A549 (cell line): ENCODE data around the gene KRT76. TPM values are rescaled to one million over a fixed set of nuclear protein-coding genes. Genes with fewer than 3 reads are reported as not detected.

ENCODE experiments used
- ATAC-seq, 2 experiments: fragments of 200-7000 bp in 1 of 2; fragments of >200 bp in 1 of 2; cut with Nextera tagmentation in 1 of 2; cut with Tn5 transposase in 1 of 2; 3 replicates each; pipeline versions ENCODE4 v1.8.0 to v1.9.1; 2018 to 2020; ENCODE audit warnings: mild to moderate bottlenecking in 1 of 2, moderate library complexity in 1 of 2
- CTCF ChIA-PET: fragments of 300-600 bp; sonication (Branson Sonifier 250); formaldehyde crosslinking; extraction: SDS; loops from one replicate; lab custom pipeline; 2021; ENCODE audit warnings: antibody characterized with exemption, inconsistent platforms; lab: Yijun Ruan, JAX
- POLR2A ChIA-PET: fragments of 350-600 bp; formaldehyde crosslinking; extraction: SDS; loops from one replicate; lab custom pipeline; 2021; ENCODE audit warnings: antibody characterized with exemption, inconsistent platforms; lab: Yijun Ruan, JAX
- DNase-seq, 2 experiments: peaks; one replicate each; pipeline versions ENCODE4 v3.0.0 to v3.0.0-alpha.2; 2011 to 2016; ENCODE audit warnings: low read depth in 1 of 2, low spot score in 1 of 2
- FAIRE-seq: peaks from 2 replicates; lab custom pipeline; 2011; peaks lifted over from hg19 to GRCh38; lab: Jason Lieb, UNC
- H3K27ac ChIP-seq, 2 experiments: fragments of >200 bp; sonication (Bioruptor Twin); formaldehyde crosslinking; 3 replicates each; pipeline ENCODE4 v1.5.1; 2016 to 2017
- H3K4me1 ChIP-seq: fragments of >200 bp; sonication (Bioruptor Twin); formaldehyde crosslinking; 3 replicates; pipeline ENCODE4 v1.6.1; 2016
- H3K4me2 ChIP-seq: fragments of >200 bp; sonication (Bioruptor Twin); formaldehyde crosslinking; 3 replicates; pipeline ENCODE4 v1.6.1; 2016
- H3K4me3 ChIP-seq: fragments of >200 bp; sonication (Bioruptor Twin); formaldehyde crosslinking; 3 replicates; pipeline ENCODE4 v1.5.1; 2016
- H3K9me3 ChIP-seq: fragments of >200 bp; sonication (Bioruptor Twin); formaldehyde crosslinking; 3 replicates; pipeline ENCODE4 v1.6.1; 2016
- ATOH8 ChIP-seq: fragments of 250-450 bp; sonication (Bioruptor Pico); IDR thresholded peaks from 2 replicates; pipeline ENCODE4 v1.5.0; 2020; ENCODE audit warnings: low read depth, mild to moderate bottlenecking, moderate library complexity
- BHLHE40 ChIP-seq: IDR thresholded peaks from 2 replicates; pipeline ENCODE4 v1.6.1; 2012; ENCODE audit warnings: low read depth, low read length, inconsistent platforms
- CBX2 ChIP-seq: fragments of 200-600 bp; sonication (generic); IDR thresholded peaks from 2 replicates; pipeline ENCODE4 v1.6.1; 2016; ENCODE audit warnings: low read depth, mild to moderate bottlenecking, borderline replicate concordance
- CBX8 ChIP-seq: fragments of 200-600 bp; sonication (generic); IDR thresholded peaks from 2 replicates; pipeline ENCODE4 v1.6.1; 2016
- EP300 ChIP-seq, 2 experiments: fragments of >200 bp; sonication (Bioruptor Twin); formaldehyde crosslinking; IDR thresholded peaks; 2 replicates in 1 of 2; 3 replicates in 1 of 2; pipeline ENCODE4 v1.6.1; 2016 to 2017
- FOSB ChIP-seq: fragments of 250-450 bp; sonication (Bioruptor Pico); IDR thresholded peaks from 2 replicates; pipeline ENCODE4 v1.5.0; 2020; ENCODE audit warnings: mild to moderate bottlenecking, moderate library complexity
- FOSL2 ChIP-seq, 2 experiments: fragments of 450-650 bp in 1 of 2; fragments of >200 bp in 1 of 2; sonication (Bioruptor Twin) in 1 of 2; formaldehyde crosslinking; IDR thresholded peaks; 2 replicates each; pipeline versions ENCODE4 v1.5.0 to v1.6.1; 2016 to 2020; ENCODE audit warnings: mild to moderate bottlenecking in 1 of 2, moderate library complexity in 1 of 2
- FOXS1 ChIP-seq: fragments of 250-450 bp; sonication (Bioruptor Pico); IDR thresholded peaks from 2 replicates; pipeline ENCODE4 v1.5.0; 2020; ENCODE audit warnings: mild to moderate bottlenecking, moderate library complexity
- HES2 ChIP-seq: fragments of >200 bp; sonication (Bioruptor Twin); formaldehyde crosslinking; IDR thresholded peaks from 2 replicates; pipeline ENCODE4 v1.6.1; 2016
- HEYL ChIP-seq: fragments of 250-450 bp; sonication (Bioruptor Pico); IDR thresholded peaks from 2 replicates; pipeline ENCODE4 v1.8.0; 2021; ENCODE audit warnings: mild to moderate bottlenecking, moderate library complexity
- MAFK ChIP-seq: fragments of 450-650 bp; IDR thresholded peaks from 2 replicates; pipeline ENCODE4 v1.6.1; 2014; ENCODE audit not compliant: partially characterized antibody
- MAZ ChIP-seq: fragments of 150-350 bp; IDR thresholded peaks from 2 replicates; pipeline ENCODE4 v1.6.1; 2014; ENCODE audit warnings: antibody characterized with exemption, low read depth, low read length, borderline replicate concordance
- PHF8 ChIP-seq: fragments of 200-600 bp; sonication (generic); IDR thresholded peaks from 2 replicates; pipeline ENCODE4 v1.6.1; 2016; ENCODE audit warnings: low read depth, mild to moderate bottlenecking, antibody characterized with exemption, moderate library complexity, borderline replicate concordance
- POLR2A ChIP-seq: IDR thresholded peaks from 2 replicates; pipeline ENCODE4 v1.6.1; 2012; ENCODE audit warnings: mild to moderate bottlenecking, low read length
- RAD21 ChIP-seq, 2 experiments: fragments of >200 bp in 1 of 2; sonication (Bioruptor Twin) in 1 of 2; formaldehyde crosslinking in 1 of 2; IDR thresholded peaks in 1 of 2; conservative IDR thresholded peaks in 1 of 2; 2 replicates in 1 of 2; 3 replicates in 1 of 2; pipeline ENCODE4 v1.6.1; 2012 to 2018; ENCODE audit warnings: inconsistent platforms in 1 of 2
- RARB ChIP-seq: fragments of 250-450 bp; sonication (Bioruptor Pico); IDR thresholded peaks from 2 replicates; pipeline ENCODE4 v1.8.0; 2021; ENCODE audit warnings: mild to moderate bottlenecking, moderate library complexity
- RCOR1 ChIP-seq: fragments of 150-350 bp; IDR thresholded peaks from 2 replicates; pipeline ENCODE4 v1.6.1; 2014; ENCODE audit warnings: antibody characterized with exemption, low read length, low read depth
- REST ChIP-seq: fragments of 200-600 bp; sonication (generic); IDR thresholded peaks from 2 replicates; pipeline ENCODE4 v1.6.1; 2016; ENCODE audit warnings: antibody characterized with exemption, mild to moderate bottlenecking, moderate library complexity
- RNF2 ChIP-seq: fragments of 200-600 bp; sonication (generic); IDR thresholded peaks from 2 replicates; pipeline ENCODE4 v1.6.1; 2016; ENCODE audit warnings: low read depth, mild to moderate bottlenecking, antibody characterized with exemption, moderate library complexity, borderline replicate concordance
- USF2 ChIP-seq: fragments of 450-650 bp; IDR thresholded peaks from 2 replicates; pipeline ENCODE4 v1.6.1; 2014; ENCODE audit warnings: antibody characterized with exemption
- ZC3H11A ChIP-seq: fragments of 450-650 bp; IDR thresholded peaks from 2 replicates; pipeline ENCODE4 v1.6.1; 2014; ENCODE audit warnings: antibody characterized with exemption, mild to moderate bottlenecking
- WGBS: methylation state at CpG from one replicate; pipeline ENCODE4 v1.1.6; 2017; ENCODE audit errors: missing lambda C conversion rate; 5-methylcytosine and 5-hydroxymethylcytosine counted together
- polyA plus RNA-seq, 4 experiments: library from polyadenylated mRNA; depleted of rRNA in 3 of 4; stranded (reverse); fragments of >200 nt; fragmentation: RNase III in 1 of 4; extraction: RNeasy Plus Mini Kit Qiagen cat#74134 plus additional on column Dnase treatment in 1 of 4; gene quantifications; 2 replicates in 3 of 4; 3 replicates in 1 of 4; pipeline ENCODE4 v1.2.3, GENCODE V29; 2011 to 2017

Gene KRT76
- polyA plus RNA-seq, 2 of the 4 experiments (the other 2 are of a cell fraction), result not detected

- ChIA-PET POLR2A (no interaction called here), CTCF (interaction anchor here (1.3 to 1.4 kb wide), 2 partner anchors 17 to 183 kb away, joined by 3 to 6 read pairs; no protein-coding TSS in a partner anchor)
- H3K9me3 ChIP-seq, result no peaks in the 10 kb centered on the region
- H3K4me1 ChIP-seq, result no peaks in the 10 kb centered on the region
- FAIRE-seq (no peak), DNase-seq (no peak), ATAC-seq (no peak)
- no peak overlapping the region for H3K4me2 ChIP-seq
- WGBS, result 44% methylated on average over 2 of the region's 2 CpGs
- TF ChIP-seq RAD21 (conservative IDR thresholded peaks at IDR 0.05 in 1 of 2, IDR thresholded peaks at IDR 0.05 in 1 of 2) (no peak), CBX2 (no peak), RARB (no peak)
- H3K4me3 ChIP-seq, result no peak overlapping the region
- H3K27ac ChIP-seq, result no peak overlapping the region
Observed at GRCh38 chr12:52763991-52764390, 13.2 kb downstream of the KRT76 start.

GRCh38 chr12:52763036-52763659 lies 14.0 kb downstream of the KRT76 start:
- ChIA-PET CTCF (interaction anchor here (1.1 to 1.4 kb wide), 3 partner anchors 15 to 182 kb away, joined by 3 read pairs; no protein-coding TSS in a partner anchor), POLR2A (no interaction called here)
- DNase-seq (no peak), ATAC-seq (no peak), FAIRE-seq (no peak)
- TF ChIP-seq MAZ (no peak), RNF2 (no peak), REST (no peak), FOXS1 (CRISPR knock-in tag) (no peak), HES2 (no peak), USF2 (no peak), CBX8 (no peak), MAFK (no peak), ATOH8 (CRISPR knock-in tag) (no peak), CBX2 (no peak), RCOR1 (no peak), PHF8 (no peak)
- no peak overlapping the region for H3K4me2 ChIP-seq
- 49% methylated on average over 9 of the region's 9 CpGs for WGBS
- H3K4me3 ChIP-seq, result no peak overlapping the region
- H3K9me3 ChIP-seq, result no peaks in the 10 kb centered on the region
- no peak overlapping the region for H3K27ac ChIP-seq
- no peaks in the 10 kb centered on the region for H3K4me1 ChIP-seq

GRCh38 chr12:52761802-52762201 lies 15.3 kb downstream of the KRT76 start:
- Histone ChIP-seq H3K27ac (no peak overlapping the region), H3K4me1 (no peaks in the 10 kb centered on the region), H3K4me2 (no peak overlapping the region), H3K4me3 (no peak overlapping the region), H3K9me3 (no peaks in the 10 kb centered on the region)
- ATAC-seq (no peak), FAIRE-seq (no peak), DNase-seq (no peak)
- WGBS, result 53% methylated on average over 2 of the region's 2 CpGs
- POLR2A ChIA-PET, result no interaction called here
- CTCF ChIA-PET, result no interaction called here
- TF ChIP-seq POLR2A (no peak), RCOR1 (no peak), FOSL2 (IDR thresholded peaks at IDR 0.05) (no peak), FOSL2 (CRISPR knock-in tag; IDR thresholded peaks at IDR 0.05) (no peak), ATOH8 (CRISPR knock-in tag) (no peak), EP300 (IDR thresholded peaks at IDR 0.05) (no peak), HEYL (CRISPR knock-in tag) (no peak), PHF8 (no peak), FOXS1 (CRISPR knock-in tag) (no peak), REST (no peak), BHLHE40 (no peak), ZC3H11A (no peak), FOSB (no peak), CBX8 (no peak)
